IPS-18c (cell line): ENCODE measurements around the gene GUK1.
"Not testable (repeated sequence)": the region's sequence is repeated elsewhere in the genome, so short reads cannot be mapped to it uniquely, and the experiment has no call there.

Experiments used
- H3K4me3 ChIP-seq: 2 replicates; pipeline ENCODE4 v1.7.0; 2013; ENCODE audit warnings: low read depth, mild to moderate bottlenecking, low read length, moderate library complexity; ENCODE audit not compliant: insufficient read depth
- H3K9me3 ChIP-seq: one replicate; pipeline ENCODE4 v1.6.1; 2013; ENCODE audit warnings: mild to moderate bottlenecking, low read length, moderate library complexity; ENCODE audit not compliant: control insufficient read depth, insufficient read depth

GUK1 gene

DNA sequence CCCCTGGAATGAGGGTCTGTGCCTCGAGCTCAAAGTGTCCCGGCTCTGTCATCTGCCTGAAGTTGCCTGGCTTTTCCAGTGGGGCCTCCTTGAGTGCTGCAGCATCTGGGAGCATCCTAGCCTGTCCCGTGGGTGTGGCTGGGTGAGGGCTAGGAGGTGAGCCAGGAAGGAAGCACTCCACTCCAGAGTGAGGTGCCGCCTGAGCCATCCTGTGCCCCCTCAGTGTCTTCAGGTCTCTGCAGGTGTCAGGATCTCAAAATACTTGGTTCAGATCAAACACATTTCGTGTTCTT, 37.0 kb downstream of the GUK1 start:
- Histone ChIP-seq H3K4me3 (no peak overlapping the region), H3K9me3 (no peaks in the 10 kb centered on the region)

DNA sequence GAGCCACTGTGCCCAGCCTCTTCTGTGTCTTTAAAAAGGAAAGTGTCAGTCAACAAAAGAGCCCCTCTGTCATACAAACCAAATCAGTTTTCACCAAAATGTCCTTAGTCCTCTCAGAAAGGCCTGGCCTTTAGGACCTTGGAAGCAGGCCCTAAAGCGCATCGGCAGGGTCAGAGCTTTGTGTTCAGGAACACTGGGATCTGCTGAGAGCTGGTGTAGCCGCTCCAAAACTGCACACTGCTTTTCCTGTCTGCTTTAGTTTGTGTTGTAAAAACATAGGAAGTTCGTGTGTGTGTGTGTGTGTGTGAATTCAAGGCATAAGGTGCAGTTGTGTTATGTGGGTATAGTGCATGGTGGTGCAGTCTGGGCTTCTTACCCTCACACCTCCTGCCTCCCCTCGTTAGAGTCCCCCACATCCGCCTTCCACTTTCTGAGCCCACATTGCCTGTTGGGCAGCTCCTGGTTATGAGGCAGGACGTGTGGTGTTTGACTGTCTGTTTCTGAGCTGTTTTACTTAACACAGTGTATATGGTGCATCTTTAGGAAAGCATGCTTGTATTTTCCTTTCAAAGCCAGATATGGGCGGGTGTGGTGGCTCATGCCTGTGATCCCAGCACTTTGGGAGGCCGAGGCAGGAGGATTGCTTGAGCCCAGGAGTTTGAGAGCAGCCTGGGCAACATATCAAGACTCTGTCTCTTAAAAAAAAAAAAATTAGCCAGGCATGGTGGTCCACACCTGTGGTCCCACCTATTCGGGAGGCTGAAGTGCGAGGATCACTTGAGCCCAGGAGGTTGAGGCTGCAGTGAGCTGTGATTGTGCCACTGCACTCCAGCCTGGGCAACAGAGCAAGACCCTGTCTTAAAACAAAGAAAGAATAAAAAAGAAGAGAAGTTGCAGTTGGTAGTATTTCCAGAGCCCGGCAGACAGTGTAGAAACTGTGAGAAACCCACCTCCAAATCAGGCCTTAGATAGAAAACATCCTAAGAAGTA, 37.9 kb downstream of the GUK1 start:
- Histone ChIP-seq H3K9me3 (no peaks in the 10 kb centered on the region), H3K4me3 (no peak overlapping the region)

DNA sequence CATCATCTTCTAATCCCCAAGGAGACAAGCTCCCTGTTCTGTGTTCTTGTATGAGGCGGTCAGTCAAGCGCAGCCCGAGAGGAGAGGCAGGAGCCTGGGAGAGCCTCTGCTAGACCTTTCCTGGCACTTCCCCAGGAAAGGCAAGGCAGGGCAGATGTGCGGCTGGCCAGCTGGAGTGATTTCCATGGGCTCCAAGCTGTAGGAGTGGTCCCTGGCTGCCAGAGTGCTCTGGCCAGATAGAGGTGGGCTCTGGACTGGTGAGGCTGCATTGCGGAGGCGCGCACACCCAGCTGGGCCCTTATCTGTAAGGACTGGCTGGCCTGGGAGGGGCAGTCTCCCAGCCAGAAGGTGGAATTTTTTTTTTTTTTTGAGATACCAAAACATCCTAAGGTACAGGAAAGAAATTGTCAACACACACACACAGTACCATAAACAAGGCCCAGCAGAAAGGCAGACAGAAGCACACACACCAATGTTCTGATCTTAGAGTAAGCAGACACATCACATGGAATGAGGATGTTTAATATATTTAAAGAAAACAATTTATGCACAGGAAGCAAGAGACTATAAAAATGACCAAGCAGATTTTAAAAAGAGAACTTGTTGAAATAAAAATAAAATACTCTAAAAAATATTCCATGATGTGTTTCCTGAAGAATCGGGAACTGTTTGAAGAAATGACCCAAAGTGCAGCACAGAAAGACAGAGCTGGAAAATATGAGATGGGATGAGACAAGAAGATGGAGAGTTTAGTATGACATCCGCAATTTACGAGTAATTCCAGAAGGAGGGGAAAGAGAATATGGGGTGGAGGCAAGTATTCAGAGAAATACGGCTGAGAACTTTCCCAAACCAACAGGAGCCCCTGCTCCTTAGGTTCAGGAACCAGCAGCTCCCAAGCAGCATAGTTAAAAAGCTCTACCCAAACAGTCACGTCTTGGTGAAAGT, 38.9 kb downstream of the GUK1 start:
- no peak overlapping the region for H3K4me3 ChIP-seq
- no peaks in the 10 kb centered on the region for H3K9me3 ChIP-seq

DNA sequence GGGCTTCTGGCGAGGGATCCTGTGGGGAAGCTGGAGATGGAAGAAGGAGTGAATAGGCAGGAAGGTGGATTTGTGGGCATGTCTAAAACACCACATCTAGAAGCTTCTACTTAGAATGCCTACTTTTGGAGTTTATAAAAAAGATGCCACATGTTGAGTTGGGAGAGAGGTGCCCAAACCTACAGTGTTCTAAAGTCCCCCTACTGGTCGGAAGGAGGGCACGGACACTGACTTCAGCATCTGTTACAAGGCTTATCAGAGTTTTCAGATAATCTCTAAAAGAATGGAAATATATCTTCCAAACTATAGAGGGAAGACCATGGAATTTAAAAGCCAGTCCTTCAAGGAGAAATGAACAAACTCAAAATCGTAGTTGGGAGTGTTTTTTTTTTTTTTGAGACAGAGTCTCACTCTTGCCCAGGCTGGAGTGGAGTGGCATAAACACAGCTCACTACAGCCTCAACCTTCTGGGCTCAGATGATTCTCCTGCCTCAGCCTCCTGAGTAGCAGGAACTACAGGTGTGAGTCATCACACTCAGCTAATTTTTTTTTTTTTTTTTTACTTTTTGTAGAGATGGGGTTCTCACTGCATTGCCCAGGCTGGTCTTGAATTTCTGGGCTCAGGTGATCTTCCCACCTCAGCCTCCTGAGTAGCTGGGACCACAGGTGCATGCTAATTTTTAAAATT, 40.3 kb downstream of the GUK1 start:
- H3K9me3 ChIP-seq: no peaks in the 10 kb centered on the region
- no peak overlapping the region for H3K4me3 ChIP-seq

GRCh38 chr1:228180959-228181644, 41.0 kb downstream of the GUK1 start:
- H3K9me3 ChIP-seq: no peaks in the 10 kb centered on the region
- no peak overlapping the region for H3K4me3 ChIP-seq

GRCh38 chr1:228181645-228182034, 41.6 kb downstream of the GUK1 start:
- no peaks in the 10 kb centered on the region for H3K9me3 ChIP-seq
- H3K4me3 ChIP-seq: no peak overlapping the region

DNA sequence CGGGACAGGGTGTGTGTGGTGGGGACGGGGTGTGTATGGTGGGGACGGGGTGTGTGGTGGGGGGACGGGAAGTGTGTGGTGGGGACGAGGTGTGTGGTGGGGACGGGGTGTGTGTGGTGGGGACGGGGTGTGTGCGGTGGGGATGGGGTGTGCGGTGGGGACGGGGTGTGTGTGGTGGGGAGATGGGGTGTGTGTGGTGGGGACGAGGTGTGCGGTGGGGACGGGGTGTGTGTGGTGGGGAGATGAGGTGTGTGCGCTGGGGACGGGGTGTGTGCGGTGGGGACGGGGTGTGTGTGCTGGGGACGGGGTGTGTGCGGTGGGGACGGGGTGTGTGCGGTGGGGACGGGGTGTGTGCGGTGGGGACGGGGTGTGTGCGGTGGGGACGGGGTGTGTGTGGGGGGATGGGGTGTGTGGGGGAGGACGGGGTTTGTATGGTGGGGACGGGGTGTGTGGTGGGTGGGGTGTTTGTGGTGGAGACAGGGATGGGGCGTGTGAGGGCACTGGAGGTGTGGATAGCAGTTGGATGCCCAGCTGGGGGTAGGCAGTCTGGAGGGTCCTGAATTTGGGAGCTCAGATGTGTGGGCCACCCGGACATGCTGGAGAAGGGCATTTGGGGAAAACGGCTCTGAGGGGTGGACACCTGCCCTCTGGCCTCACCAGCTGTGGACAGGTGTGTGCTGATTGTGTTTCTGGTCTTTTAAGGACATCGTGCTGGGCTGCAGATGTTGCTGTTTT, 42.4 kb downstream of the GUK1 start:
- no peak overlapping the region for H3K4me3 ChIP-seq
- no peaks in the 10 kb centered on the region for H3K9me3 ChIP-seq

DNA sequence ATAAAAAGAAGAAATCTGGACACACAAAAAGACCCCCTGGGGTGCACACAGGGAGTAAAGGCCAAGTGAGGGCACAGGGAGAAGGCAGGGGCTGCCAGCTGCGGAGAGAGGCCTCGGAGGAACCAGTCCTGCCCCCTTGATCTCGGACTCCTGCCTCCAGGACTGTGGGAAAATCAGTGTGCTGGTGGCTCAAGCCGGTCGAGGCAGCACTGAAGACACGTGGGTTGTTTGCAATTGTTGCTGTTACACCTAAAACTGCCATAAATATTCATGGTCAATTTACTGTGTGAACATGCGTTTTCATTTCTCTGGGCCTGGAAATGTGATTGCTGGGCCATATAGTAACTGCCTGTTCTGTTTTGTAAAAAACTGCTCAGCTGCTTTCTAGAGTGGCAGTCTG, 44.1 kb downstream of the GUK1 start:
- Histone ChIP-seq H3K4me3 (no peak overlapping the region), H3K9me3 (no peaks in the 10 kb centered on the region)

DNA sequence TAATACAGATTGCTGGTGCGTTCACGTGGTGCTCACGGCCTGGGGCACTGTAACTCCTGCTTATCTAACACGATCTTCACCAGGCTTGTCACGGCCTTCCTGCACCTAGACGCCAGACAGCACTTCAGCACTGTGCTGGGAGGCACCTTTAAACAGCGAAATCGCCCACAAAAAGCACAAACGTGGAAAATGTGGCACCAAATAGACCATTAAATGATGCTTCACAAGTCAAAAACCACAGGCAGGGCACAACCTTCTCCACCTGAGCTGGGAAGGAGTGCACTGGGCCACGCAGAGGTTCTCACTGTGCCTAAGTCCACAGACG, 45.5 kb downstream of the GUK1 start:
- Histone ChIP-seq H3K9me3 (no peaks in the 10 kb centered on the region), H3K4me3 (no peak overlapping the region)

- not testable (repeated sequence) for H3K4me3 ChIP-seq, H3K9me3 ChIP-seq
Measured at GRCh38 chr1:228188249-228188648, 48.2 kb downstream of the GUK1 start.

DNA sequence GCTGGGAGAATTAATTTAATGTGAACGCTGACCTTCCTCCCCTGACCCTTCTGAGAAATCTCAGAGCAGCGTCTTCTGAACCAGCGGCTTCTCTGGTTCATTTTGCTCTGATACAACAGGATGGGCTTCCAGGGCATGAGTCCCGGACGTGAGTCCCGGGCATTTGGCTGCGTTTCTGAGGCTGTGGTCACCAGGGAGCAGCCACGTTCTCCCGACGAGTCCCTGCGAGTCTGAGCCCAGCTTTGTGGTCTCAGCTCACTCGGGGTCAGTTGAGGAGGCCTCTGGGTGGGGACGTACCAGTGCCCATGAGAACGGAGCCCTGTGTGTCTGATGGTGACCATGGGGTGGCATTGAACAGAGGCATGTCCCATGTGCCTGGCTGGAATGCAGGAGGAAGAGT, 50.1 kb downstream of the GUK1 start:
- Histone ChIP-seq H3K4me3 (no peak overlapping the region), H3K9me3 (no peaks in the 10 kb centered on the region)

DNA sequence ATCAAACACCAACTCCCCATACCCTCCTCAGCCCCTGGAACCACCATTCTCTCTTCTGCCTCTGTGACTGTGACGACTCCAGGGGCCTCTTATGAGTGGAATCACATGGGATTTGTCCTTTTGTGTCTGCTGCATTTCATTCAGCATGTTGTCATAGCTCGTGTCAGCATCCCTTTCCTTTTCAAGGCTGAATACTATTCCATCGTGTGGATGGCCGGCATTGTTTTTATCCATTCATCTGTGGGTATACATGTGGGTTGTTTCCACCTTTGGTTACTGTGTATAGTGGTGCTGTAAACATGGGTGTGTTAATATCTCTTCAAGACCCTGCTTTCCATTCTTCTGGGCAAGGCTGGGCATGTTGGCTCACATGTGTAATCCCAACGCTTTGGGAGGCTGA, 50.7 kb downstream of the GUK1 start:
- Histone ChIP-seq H3K9me3 (no peaks in the 10 kb centered on the region), H3K4me3 (no peak overlapping the region)

DNA sequence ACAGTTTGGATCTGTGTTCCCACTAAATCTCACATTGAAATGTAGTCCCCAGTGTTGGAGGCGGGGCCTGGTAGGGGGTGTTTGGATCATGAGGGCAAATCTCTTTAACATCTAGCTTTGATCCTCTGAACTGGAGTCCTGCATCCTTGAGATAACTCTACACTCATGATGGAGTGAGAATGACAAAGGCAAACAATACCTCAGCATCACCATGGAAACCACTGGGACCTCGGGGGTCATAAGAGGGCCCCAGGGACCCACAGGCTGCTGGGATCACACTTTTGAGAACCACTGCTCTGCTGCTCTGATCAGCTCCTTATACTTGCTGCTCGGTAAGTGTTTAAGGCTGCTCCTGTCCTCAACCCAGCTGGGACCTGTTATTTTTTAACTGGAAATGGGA, 54.4 kb downstream of the GUK1 start:
- H3K9me3 ChIP-seq: peaks cover 6% of the 10 kb centered on the region
- H3K4me3 ChIP-seq: no peak overlapping the region

DNA sequence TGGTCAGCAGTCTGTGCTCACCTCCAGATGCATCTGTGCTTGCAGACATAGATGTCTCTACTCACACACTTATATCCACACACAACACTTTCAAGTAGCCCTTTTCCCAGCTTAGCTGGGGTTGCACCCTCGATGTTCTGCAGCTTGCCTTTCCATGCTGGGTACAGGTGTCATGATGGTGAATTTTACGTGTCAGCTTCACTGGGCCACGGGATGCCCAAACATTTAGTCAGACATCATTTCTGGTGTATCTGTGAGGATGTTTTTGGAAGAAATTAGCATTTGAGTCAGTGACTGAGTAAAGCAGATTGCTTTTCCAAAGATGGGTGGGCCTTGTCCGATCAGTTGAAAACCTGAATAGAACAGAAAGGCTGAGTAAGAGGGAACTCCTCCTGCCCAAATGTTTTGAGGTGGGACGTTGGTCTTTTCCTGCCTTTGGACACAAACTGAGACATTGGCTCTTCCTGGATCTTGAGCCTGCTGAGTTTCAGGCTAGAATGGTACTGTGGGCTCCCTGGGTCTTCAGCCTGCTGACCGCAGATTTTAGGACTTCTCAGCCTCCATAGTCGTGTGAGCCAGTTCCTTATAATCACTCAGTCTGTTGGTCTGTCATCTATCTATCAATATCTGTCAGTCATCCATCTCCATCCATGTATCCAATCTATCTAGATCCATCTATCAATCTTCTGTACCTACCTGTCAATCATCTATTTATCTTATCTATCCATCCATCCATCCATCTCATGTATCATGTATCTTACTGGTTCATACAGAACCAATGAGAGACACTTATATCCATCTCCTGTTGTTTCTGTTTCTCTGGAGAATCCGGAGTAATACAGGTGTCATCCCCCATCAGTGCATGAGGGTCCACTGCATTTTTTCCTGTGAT, 55.1 kb downstream of the GUK1 start:
- Histone ChIP-seq H3K4me3 (no peak overlapping the region), H3K9me3 (peaks cover 6% of the 10 kb centered on the region)

GRCh38 chr1:228197555-228198147, 57.6 kb downstream of the GUK1 start:
- H3K9me3 ChIP-seq: peaks cover 6% of the 10 kb centered on the region

More at GRCh38 chr1:228197555-228198147, 57.6 kb downstream of the GUK1 start:
- H3K4me3 ChIP-seq: no peak overlapping the region
